ENCODE measurements around the gene ENTPD1.

The ENTPD1 gene

GRCh38 chr10:95810198-95810976 lies 54.4 kb downstream of the ENTPD1 start:
- Histone ChIP-seq H3K9me3 (ENCODE audit: control insufficient read depth, low read length) (no peaks in the 10 kb centered on the region), H3K27ac (ENCODE audit: insufficient read depth, low read length, poor library complexity, severe bottlenecking) (no peak overlapping the region), H3K27me3 (replicated peaks; ENCODE audit: control insufficient read depth, insufficient read depth, low read length, poor library complexity, severe bottlenecking) (no peaks in the 10 kb centered on the region), H3K4me3 (ENCODE audit: insufficient read depth, low read depth, low read length, poor library complexity, severe bottlenecking) (no peak overlapping the region), H3K4me1 (ENCODE audit: control insufficient read depth, insufficient read depth, low read length, poor library complexity, severe bottlenecking) (no peaks in the 10 kb centered on the region), H3K36me3 (ENCODE audit: control insufficient read depth, insufficient read depth, low read length) (no peaks in the 10 kb centered on the region)
- no peak for DNase-seq

GRCh38 chr10:95813054-95813685 lies 57.2 kb downstream of the ENTPD1 start:
- Histone ChIP-seq H3K36me3 (ENCODE audit: control insufficient read depth, insufficient read depth, low read length) (no peaks in the 10 kb centered on the region), H3K4me3 (ENCODE audit: insufficient read depth, low read depth, low read length, poor library complexity, severe bottlenecking) (no peak overlapping the region), H3K27me3 (replicated peaks; ENCODE audit: control insufficient read depth, insufficient read depth, low read length, poor library complexity, severe bottlenecking) (no peaks in the 10 kb centered on the region), H3K9me3 (ENCODE audit: control insufficient read depth, low read length) (no peaks in the 10 kb centered on the region), H3K27ac (ENCODE audit: insufficient read depth, low read length, poor library complexity, severe bottlenecking) (no peak overlapping the region), H3K4me1 (ENCODE audit: control insufficient read depth, insufficient read depth, low read length, poor library complexity, severe bottlenecking) (no peaks in the 10 kb centered on the region)
- DNase-seq, result no peak

GRCh38 chr10:95814011-95814727 lies 58.2 kb downstream of the ENTPD1 start:
- Histone ChIP-seq H3K4me3 (ENCODE audit: insufficient read depth, low read depth, low read length, poor library complexity, severe bottlenecking) (no peak overlapping the region), H3K9me3 (ENCODE audit: control insufficient read depth, low read length) (no peaks in the 10 kb centered on the region), H3K36me3 (ENCODE audit: control insufficient read depth, insufficient read depth, low read length) (no peaks in the 10 kb centered on the region), H3K27me3 (replicated peaks; ENCODE audit: control insufficient read depth, insufficient read depth, low read length, poor library complexity, severe bottlenecking) (no peaks in the 10 kb centered on the region), H3K27ac (ENCODE audit: insufficient read depth, low read length, poor library complexity, severe bottlenecking) (no peak overlapping the region), H3K4me1 (ENCODE audit: control insufficient read depth, insufficient read depth, low read length, poor library complexity, severe bottlenecking) (no peaks in the 10 kb centered on the region)
- no peak for DNase-seq

GRCh38 chr10:95815133-95815532 lies 59.2 kb downstream of the ENTPD1 start:
- Histone ChIP-seq H3K4me3 (ENCODE audit: insufficient read depth, low read depth, low read length, poor library complexity, severe bottlenecking) (no peak overlapping the region), H3K36me3 (ENCODE audit: control insufficient read depth, insufficient read depth, low read length) (no peaks in the 10 kb centered on the region), H3K9me3 (ENCODE audit: control insufficient read depth, low read length) (no peaks in the 10 kb centered on the region), H3K27me3 (replicated peaks; ENCODE audit: control insufficient read depth, insufficient read depth, low read length, poor library complexity, severe bottlenecking) (no peaks in the 10 kb centered on the region), H3K27ac (ENCODE audit: insufficient read depth, low read length, poor library complexity, severe bottlenecking) (no peak overlapping the region), H3K4me1 (ENCODE audit: control insufficient read depth, insufficient read depth, low read length, poor library complexity, severe bottlenecking) (no peaks in the 10 kb centered on the region)
- no peak for DNase-seq

GRCh38 chr10:95815701-95816240 lies 59.8 kb downstream of the ENTPD1 start:
- H3K36me3 ChIP-seq (ENCODE audit: control insufficient read depth, insufficient read depth, low read length), result no peaks in the 10 kb centered on the region
- H3K4me1 ChIP-seq (ENCODE audit: control insufficient read depth, insufficient read depth, low read length, poor library complexity, severe bottlenecking), result no peaks in the 10 kb centered on the region
- no peaks in the 10 kb centered on the region for H3K9me3 ChIP-seq (ENCODE audit: control insufficient read depth, low read length)
- no peak overlapping the region for H3K4me3 ChIP-seq (ENCODE audit: insufficient read depth, low read depth, low read length, poor library complexity, severe bottlenecking)
- no peaks in the 10 kb centered on the region for H3K27me3 ChIP-seq (replicated peaks; ENCODE audit: control insufficient read depth, insufficient read depth, low read length, poor library complexity, severe bottlenecking)
- no peak for DNase-seq
- no peak overlapping the region for H3K27ac ChIP-seq (ENCODE audit: insufficient read depth, low read length, poor library complexity, severe bottlenecking)

GRCh38 chr10:95818010-95818409 lies 62.0 kb downstream of the ENTPD1 start:
- Histone ChIP-seq H3K4me3 (ENCODE audit: insufficient read depth, low read depth, low read length, poor library complexity, severe bottlenecking) (no peak overlapping the region), H3K36me3 (ENCODE audit: control insufficient read depth, insufficient read depth, low read length) (no peaks in the 10 kb centered on the region), H3K4me1 (ENCODE audit: control insufficient read depth, insufficient read depth, low read length, poor library complexity, severe bottlenecking) (no peaks in the 10 kb centered on the region), H3K9me3 (ENCODE audit: control insufficient read depth, low read length) (no peaks in the 10 kb centered on the region), H3K27ac (ENCODE audit: insufficient read depth, low read length, poor library complexity, severe bottlenecking) (no peak overlapping the region), H3K27me3 (replicated peaks; ENCODE audit: control insufficient read depth, insufficient read depth, low read length, poor library complexity, severe bottlenecking) (no peaks in the 10 kb centered on the region)
- DNase-seq, result no peak

GRCh38 chr10:95818668-95819067 lies 62.7 kb downstream of the ENTPD1 start:
- H3K9me3 ChIP-seq (ENCODE audit: control insufficient read depth, low read length), result no peaks in the 10 kb centered on the region
- H3K27me3 ChIP-seq (replicated peaks; ENCODE audit: control insufficient read depth, insufficient read depth, low read length, poor library complexity, severe bottlenecking), result no peaks in the 10 kb centered on the region
- H3K36me3 ChIP-seq (ENCODE audit: control insufficient read depth, insufficient read depth, low read length), result no peaks in the 10 kb centered on the region
- no peak overlapping the region for H3K27ac ChIP-seq (ENCODE audit: insufficient read depth, low read length, poor library complexity, severe bottlenecking)
- no peak overlapping the region for H3K4me3 ChIP-seq (ENCODE audit: insufficient read depth, low read depth, low read length, poor library complexity, severe bottlenecking)
- DNase-seq, result no peak
- no peaks in the 10 kb centered on the region for H3K4me1 ChIP-seq (ENCODE audit: control insufficient read depth, insufficient read depth, low read length, poor library complexity, severe bottlenecking)

GRCh38 chr10:95819620-95820329 lies 63.8 kb downstream of the ENTPD1 start:
- no peaks in the 10 kb centered on the region for H3K9me3 ChIP-seq (ENCODE audit: control insufficient read depth, low read length)
- H3K27ac ChIP-seq (ENCODE audit: insufficient read depth, low read length, poor library complexity, severe bottlenecking), result no peak overlapping the region
- no peak overlapping the region for H3K4me3 ChIP-seq (ENCODE audit: insufficient read depth, low read depth, low read length, poor library complexity, severe bottlenecking)

GRCh38 chr10:95820363-95820762 lies 64.4 kb downstream of the ENTPD1 start:
- DNase-seq, result no peak
- Histone ChIP-seq H3K4me1 (ENCODE audit: control insufficient read depth, insufficient read depth, low read length, poor library complexity, severe bottlenecking) (no peaks in the 10 kb centered on the region), H3K4me3 (ENCODE audit: insufficient read depth, low read depth, low read length, poor library complexity, severe bottlenecking) (no peak overlapping the region), H3K9me3 (ENCODE audit: control insufficient read depth, low read length) (no peaks in the 10 kb centered on the region), H3K27ac (ENCODE audit: insufficient read depth, low read length, poor library complexity, severe bottlenecking) (no peak overlapping the region), H3K27me3 (replicated peaks; ENCODE audit: control insufficient read depth, insufficient read depth, low read length, poor library complexity, severe bottlenecking) (no peaks in the 10 kb centered on the region), H3K36me3 (ENCODE audit: control insufficient read depth, insufficient read depth, low read length) (no peaks in the 10 kb centered on the region)

More at GRCh38 chr10:95819620-95820329, 63.8 kb downstream of the ENTPD1 start:
- DNase-seq, result no peak
- Histone ChIP-seq H3K36me3 (ENCODE audit: control insufficient read depth, insufficient read depth, low read length) (no peaks in the 10 kb centered on the region), H3K4me1 (ENCODE audit: control insufficient read depth, insufficient read depth, low read length, poor library complexity, severe bottlenecking) (no peaks in the 10 kb centered on the region), H3K27me3 (replicated peaks; ENCODE audit: control insufficient read depth, insufficient read depth, low read length, poor library complexity, severe bottlenecking) (no peaks in the 10 kb centered on the region)

Measured in effector memory CD4-positive, alpha-beta T cell (primary cell).